Neural progenitor cell (in vitro differentiated cells): Measurements from ENCODE around the gene CSNK2A3. TPM values are rescaled to one million over a fixed set of nuclear protein-coding genes. Genes with fewer than 3 reads are reported as not detected.

Experiments
- DNase-seq: peaks from one replicate; pipeline ENCODE4 v3.0.0-alpha.2; 2016; ENCODE audit warnings: low spot score
- H2AFZ ChIP-seq: fragments of 200-600 bp; sonication (generic); replicated peaks from 2 replicates; pipeline ENCODE4 v1.6.1; 2016; ENCODE audit warnings: antibody characterized with exemption
- H3F3A ChIP-seq: fragments of 200-600 bp; sonication (generic); 2 replicates; pipeline ENCODE4 v1.6.1; 2016; ENCODE audit warnings: antibody characterized with exemption, low read depth
- H3K27ac ChIP-seq: fragments of 200-600 bp; sonication (generic); 2 replicates; pipeline ENCODE4 v1.5.1; 2016; ENCODE audit warnings: mild to moderate bottlenecking
- H3K27me3 ChIP-seq: fragments of 200-600 bp; sonication (generic); 2 replicates; pipeline ENCODE4 v1.6.1; 2016; ENCODE audit warnings: mild to moderate bottlenecking, moderate library complexity
- H3K36me3 ChIP-seq: fragments of 200-600 bp; sonication (generic); 2 replicates; pipeline ENCODE4 v1.5.1; 2016
- H3K4me1 ChIP-seq: fragments of 200-600 bp; sonication (generic); 2 replicates; pipeline ENCODE4 v1.6.1; 2016; ENCODE audit warnings: mixed run types
- H3K4me2 ChIP-seq: fragments of 200-600 bp; sonication (generic); 2 replicates; pipeline ENCODE4 v1.6.1; 2016
- H3K4me3 ChIP-seq: fragments of 200-600 bp; sonication (generic); 2 replicates; pipeline ENCODE4 v1.5.1; 2016
- H3K79me2 ChIP-seq: fragments of 200-600 bp; sonication (generic); 2 replicates; pipeline ENCODE4 v1.6.1; 2016; ENCODE audit warnings: low read depth
- H3K9ac ChIP-seq: fragments of 200-600 bp; sonication (generic); 2 replicates; pipeline ENCODE4 v1.6.1; 2016
- H3K9me3 ChIP-seq: fragments of 200-600 bp; sonication (generic); 2 replicates; pipeline ENCODE4 v1.5.1; 2016; ENCODE audit warnings: low read depth
- H4K20me1 ChIP-seq: fragments of 200-600 bp; sonication (generic); 2 replicates; pipeline ENCODE4 v1.6.1; 2016; ENCODE audit warnings: low read depth
- H3K27ac Mint-ChIP-seq: 3 replicates; pipeline ENCODE4 v1.8.0; 2021; ENCODE audit warnings: mixed read lengths
- H3K27me3 Mint-ChIP-seq: 2 replicates; pipeline ENCODE4 v1.8.0; 2022; ENCODE audit warnings: low read depth, mild to moderate bottlenecking, inconsistent platforms, moderate library complexity, mixed read lengths; ENCODE audit not compliant: insufficient read depth
- H3K36me3 Mint-ChIP-seq: 3 replicates; pipeline ENCODE4 v1.8.0; 2021; ENCODE audit warnings: mixed read lengths
- H3K4me1 Mint-ChIP-seq: 3 replicates; pipeline ENCODE4 v1.8.0; 2021; ENCODE audit warnings: mixed read lengths
- H3K4me3 Mint-ChIP-seq: 3 replicates; pipeline ENCODE4 v1.8.0; 2021; ENCODE audit warnings: mild to moderate bottlenecking, moderate library complexity, mixed read lengths
- H3K9me3 Mint-ChIP-seq: 3 replicates; pipeline ENCODE4 v1.8.0; 2020; ENCODE audit warnings: mixed read lengths
- CTCF ChIP-seq: fragments of 200-600 bp; sonication (generic); IDR thresholded peaks from 2 replicates; pipeline ENCODE4 v1.5.1; 2017; ENCODE audit warnings: antibody characterized with exemption, mild to moderate bottlenecking
- EZH2 ChIP-seq: fragments of 200-600 bp; sonication (generic); IDR thresholded peaks from 2 replicates; pipeline ENCODE4 v1.6.1; 2017; ENCODE audit warnings: antibody characterized with exemption, mild to moderate bottlenecking, moderate library complexity
- EZH2phosphoT487 ChIP-seq: fragments of 200-600 bp; sonication (generic); IDR thresholded peaks from 2 replicates; pipeline ENCODE4 v1.6.1; 2017; ENCODE audit warnings: antibody characterized with exemption
- total RNA-seq: library from RNA; depleted of rRNA; stranded (reverse); fragments of >200 nt; gene quantifications from 2 replicates; pipeline ENCODE4 v1.2.3, GENCODE V29; 2015; ENCODE audit warnings: low replicate concordance

Gene CSNK2A3
- total RNA-seq, 1 donor from 2014 or later: 5.9 TPM

GRCh38 chr11:11374358-11375148, 21.5 kb upstream of the CSNK2A3 start:
- Histone ChIP-seq H3K9me3 (no peaks in the 10 kb centered on the region), H2AFZ (no peak overlapping the region), H3K36me3 (no peaks in the 10 kb centered on the region), H3K27ac (no peak overlapping the region), H3F3A (peaks cover 12% of the 10 kb centered on the region), H4K20me1 (no peaks in the 10 kb centered on the region), H3K79me2 (no peaks in the 10 kb centered on the region), H3K9ac (no peak overlapping the region), H3K4me1 (peaks cover 17% of the 10 kb centered on the region), H3K4me2 (peak overlapping the region; percentile 55), H3K27me3 (peaks cover 16% of the 10 kb centered on the region), H3K4me3 (no peak overlapping the region)
- Mint-ChIP-seq H3K27ac (no peak overlapping the region), H3K36me3 (no peaks in the 10 kb centered on the region), H3K27me3 (peaks cover 7% of the 10 kb centered on the region), H3K9me3 (no peaks in the 10 kb centered on the region), H3K4me1 (peaks cover 14% of the 10 kb centered on the region), H3K4me3 (no peak overlapping the region)
- TF ChIP-seq EZH2phosphoT487: no peak
- DNase-seq: no peak

GRCh38 chr11:11373934-11374333, 20.9 kb upstream of the CSNK2A3 start:
- peaks cover 16% of the 10 kb centered on the region for H3K27me3 ChIP-seq
- H3K4me1 ChIP-seq: peaks cover 17% of the 10 kb centered on the region
- no peaks in the 10 kb centered on the region for H4K20me1 ChIP-seq
- peaks cover 4% of the 10 kb centered on the region for H3K27me3 Mint-ChIP-seq
- no peak overlapping the region for H3K27ac ChIP-seq
- H3K79me2 ChIP-seq: no peaks in the 10 kb centered on the region
- no peaks in the 10 kb centered on the region for H3K9me3 Mint-ChIP-seq
- no peak for TF ChIP-seq CTCF
- no peak for TF ChIP-seq EZH2phosphoT487
- no peak for TF ChIP-seq EZH2
- DNase-seq: peak; percentile 51
- H3K9me3 ChIP-seq: no peaks in the 10 kb centered on the region
- H3K4me1 Mint-ChIP-seq: peaks cover 14% of the 10 kb centered on the region
- H2AFZ ChIP-seq: no peak overlapping the region
- H3K4me3 Mint-ChIP-seq: no peak overlapping the region
- H3K4me3 ChIP-seq: no peak overlapping the region
- H3F3A ChIP-seq: peaks cover 12% of the 10 kb centered on the region
- H3K27ac Mint-ChIP-seq: no peak overlapping the region
- peak overlapping the region; percentile 55 for H3K4me2 ChIP-seq
- no peaks in the 10 kb centered on the region for H3K36me3 ChIP-seq
- H3K9ac ChIP-seq: no peak overlapping the region
- no peaks in the 10 kb centered on the region for H3K36me3 Mint-ChIP-seq

DNA sequence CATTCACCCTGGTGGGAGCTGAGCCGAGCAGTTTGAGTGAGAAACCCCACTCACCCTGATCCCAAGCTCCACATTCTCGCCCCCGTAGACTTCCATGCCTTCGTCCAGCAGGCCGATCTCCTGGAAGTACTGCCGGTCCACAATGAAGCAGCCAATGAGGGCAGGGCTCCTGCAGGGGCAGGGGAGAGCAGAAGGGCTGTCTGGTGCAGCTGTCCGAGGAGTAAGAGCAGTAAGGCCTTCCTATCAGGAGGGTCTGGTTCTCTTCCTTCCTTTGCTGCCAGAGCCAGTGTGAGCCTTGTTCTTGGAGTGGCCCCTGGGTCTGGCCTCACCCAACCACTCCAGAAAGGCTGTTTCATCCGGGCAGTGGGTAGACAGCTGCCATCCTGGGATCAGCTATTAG, 19.4 kb upstream of the CSNK2A3 start:
- TF ChIP-seq EZH2: no peak
- no peak for TF ChIP-seq CTCF
- TF ChIP-seq EZH2phosphoT487: no peak
- no peak overlapping the region for H3K9ac ChIP-seq
- Mint-ChIP-seq H3K27ac (no peak overlapping the region), H3K4me1 (peaks cover 14% of the 10 kb centered on the region), H3K9me3 (no peaks in the 10 kb centered on the region), H3K4me3 (no peak overlapping the region), H3K27me3 (peaks cover 3% of the 10 kb centered on the region), H3K36me3 (no peaks in the 10 kb centered on the region)
- DNase-seq: no peak
- no peak overlapping the region for H3K4me3 ChIP-seq
- H3K36me3 ChIP-seq: no peaks in the 10 kb centered on the region
- H3K27ac ChIP-seq: no peak overlapping the region
- H3K4me1 ChIP-seq: peaks cover 17% of the 10 kb centered on the region
- no peaks in the 10 kb centered on the region for H4K20me1 ChIP-seq
- peaks cover 16% of the 10 kb centered on the region for H3K27me3 ChIP-seq
- no peak overlapping the region for H3K4me2 ChIP-seq
- peaks cover 12% of the 10 kb centered on the region for H3F3A ChIP-seq
- H2AFZ ChIP-seq: no peak overlapping the region
- no peaks in the 10 kb centered on the region for H3K9me3 ChIP-seq
- no peaks in the 10 kb centered on the region for H3K79me2 ChIP-seq

DNA sequence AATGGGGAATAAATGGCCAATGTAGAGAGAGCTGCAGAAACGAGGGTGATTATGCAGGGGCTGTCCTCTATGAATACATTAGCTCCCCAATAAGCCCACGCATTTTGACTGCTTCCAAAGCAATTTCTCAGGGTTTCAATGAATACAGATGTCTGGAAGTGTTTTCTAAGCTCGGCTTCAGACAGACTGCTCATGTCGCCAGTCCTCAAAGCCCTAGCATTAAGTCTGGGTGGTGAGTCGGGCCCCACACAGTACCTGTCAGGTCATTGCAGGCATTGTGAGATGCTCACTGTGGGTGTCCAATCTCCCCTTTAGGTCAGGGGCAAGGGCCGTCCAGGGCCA, 17.9 kb upstream of the CSNK2A3 start:
- Histone ChIP-seq H3K9ac (no peak overlapping the region), H3K4me2 (no peak overlapping the region), H3K27me3 (peaks cover 16% of the 10 kb centered on the region), H3K4me1 (peaks cover 17% of the 10 kb centered on the region), H3K9me3 (no peaks in the 10 kb centered on the region), H3K36me3 (no peaks in the 10 kb centered on the region), H2AFZ (no peak overlapping the region), H4K20me1 (no peaks in the 10 kb centered on the region), H3F3A (peaks cover 12% of the 10 kb centered on the region), H3K27ac (no peak overlapping the region), H3K4me3 (no peak overlapping the region), H3K79me2 (no peaks in the 10 kb centered on the region)
- peaks cover 3% of the 10 kb centered on the region for H3K27me3 Mint-ChIP-seq
- H3K4me1 Mint-ChIP-seq: peaks cover 14% of the 10 kb centered on the region
- H3K9me3 Mint-ChIP-seq: no peaks in the 10 kb centered on the region
- no peak overlapping the region for H3K27ac Mint-ChIP-seq
- no peak for DNase-seq
- H3K4me3 Mint-ChIP-seq: no peak overlapping the region
- H3K36me3 Mint-ChIP-seq: no peaks in the 10 kb centered on the region
- TF ChIP-seq EZH2phosphoT487 (no peak), EZH2 (no peak), CTCF (no peak)
